ENCODE data around the gene EPHA10.

Gene EPHA10

DNA sequence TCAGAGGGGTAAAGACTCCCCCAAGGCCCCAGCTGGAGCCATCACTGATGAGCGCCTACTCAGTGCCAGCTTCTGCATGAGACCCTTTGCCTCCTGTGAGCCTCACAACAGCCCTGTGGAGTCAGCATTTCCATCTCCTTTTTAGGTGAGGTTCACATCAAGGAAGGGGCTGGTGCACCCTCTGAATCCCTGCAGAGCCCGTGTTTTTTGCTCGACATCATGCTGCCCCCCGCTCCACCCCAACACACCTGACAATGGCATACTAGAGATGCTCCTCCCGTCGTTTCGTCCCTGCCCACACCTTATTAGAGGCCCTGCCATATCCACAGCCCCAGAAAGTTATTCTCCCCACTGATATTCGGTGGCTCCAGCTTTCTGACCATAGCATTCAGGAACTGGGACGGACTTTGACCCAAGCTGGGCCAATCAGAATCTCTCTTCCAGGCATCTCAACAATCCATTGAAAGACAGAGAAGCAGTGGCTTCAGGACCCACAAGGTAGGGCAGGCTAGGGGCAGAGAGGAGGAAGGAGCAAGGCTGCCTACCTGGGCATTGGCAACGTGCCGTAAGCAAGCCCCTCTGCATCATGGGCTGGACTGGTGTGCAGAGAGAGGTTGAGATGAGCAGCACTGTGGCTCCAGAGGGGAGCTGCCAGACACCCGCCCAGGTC, 32.7 kb downstream of the EPHA10 start:
- no peak for DNase-seq

- no peak for DNase-seq
Observed at GRCh38 chr1:37731312-37732019, 33.5 kb downstream of the EPHA10 start.

GRCh38 chr1:37730376-37730775, 34.5 kb downstream of the EPHA10 start:
- no peak for DNase-seq

DNA sequence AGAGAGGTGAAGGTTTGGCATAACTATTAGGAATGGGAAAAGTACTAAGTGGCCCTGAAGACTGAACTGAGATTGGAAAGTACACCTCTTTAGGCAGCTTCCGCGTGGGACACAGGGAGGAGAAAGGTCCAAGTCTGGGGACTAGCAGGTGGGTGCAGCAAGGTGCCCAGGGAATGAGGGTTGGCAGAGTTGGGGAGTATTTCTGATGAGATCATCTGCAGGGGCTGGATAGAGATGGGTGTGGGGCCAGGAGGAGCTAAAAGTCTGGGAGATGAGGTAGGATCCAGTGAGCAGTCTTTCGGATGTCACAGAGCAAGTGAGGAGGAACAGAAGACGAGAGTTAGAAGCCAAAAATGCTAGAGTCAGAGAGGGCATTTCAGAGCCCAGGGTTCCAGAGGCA, 36.5 kb downstream of the EPHA10 start:
- no peak for DNase-seq

- no peak for DNase-seq
Observed at GRCh38 chr1:37726751-37727585, 38.0 kb downstream of the EPHA10 start.

GRCh38 chr1:37725851-37726613, 38.9 kb downstream of the EPHA10 start:
- DNase-seq = no peak

DNA sequence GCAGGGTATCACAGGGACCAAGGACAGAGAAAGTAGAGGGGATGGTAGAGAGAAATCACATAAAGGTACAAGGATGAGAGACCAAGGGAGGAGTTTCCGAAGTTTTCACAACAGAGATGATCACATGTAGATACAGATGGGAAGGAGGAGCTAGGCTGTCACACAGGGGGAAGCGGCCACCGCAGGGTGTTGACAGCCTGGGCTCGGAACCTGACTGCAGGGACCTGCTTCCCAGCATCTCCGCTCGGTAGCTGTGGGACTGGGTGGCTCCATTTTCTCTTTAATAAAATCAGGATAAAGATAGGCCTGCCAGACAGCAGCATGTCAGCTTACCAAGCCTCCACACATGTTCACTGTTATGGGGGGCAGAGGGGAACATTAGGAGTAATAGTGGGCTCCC, 40.3 kb downstream of the EPHA10 start:
- DNase-seq = no peak

DNA sequence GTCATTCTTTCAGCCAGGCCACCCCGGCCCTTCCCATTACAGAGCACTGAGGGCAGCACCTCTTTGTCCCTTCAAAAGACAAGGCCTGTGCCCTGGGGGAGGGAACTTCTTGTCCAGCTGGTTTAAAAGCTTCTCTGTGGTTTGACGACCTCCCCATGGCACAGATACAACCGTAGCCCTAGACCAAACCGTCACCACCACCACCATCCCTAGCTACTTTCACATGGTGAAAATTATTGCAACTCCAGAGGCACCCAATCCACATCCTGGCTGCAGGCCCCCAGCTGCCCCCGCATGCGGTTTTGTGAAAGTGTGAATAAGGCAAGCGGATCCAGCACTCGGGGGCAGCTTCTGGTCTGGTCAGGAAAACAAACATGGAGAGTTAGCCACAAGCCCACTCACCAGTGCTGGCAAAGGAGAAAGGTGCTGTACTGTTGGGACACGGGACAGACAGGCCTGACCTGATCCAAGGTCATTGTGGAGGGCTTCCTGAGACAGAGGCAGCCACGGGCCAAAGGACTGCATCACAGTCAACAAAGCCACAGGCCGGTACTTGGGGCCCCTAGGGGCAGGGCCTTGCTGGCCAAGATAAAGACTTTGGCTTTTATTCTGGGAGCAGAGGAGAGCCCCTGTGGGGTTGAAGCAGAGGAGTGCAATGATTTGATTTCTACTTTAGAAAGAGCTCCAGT, 41.4 kb downstream of the EPHA10 start:
- DNase-seq = no peak

GRCh38 chr1:37723072-37723389, 41.9 kb downstream of the EPHA10 start:
- DNase-seq = no peak

- DNase-seq = no peak
Observed at GRCh38 chr1:37722181-37723071, 42.5 kb downstream of the EPHA10 start.

DNA sequence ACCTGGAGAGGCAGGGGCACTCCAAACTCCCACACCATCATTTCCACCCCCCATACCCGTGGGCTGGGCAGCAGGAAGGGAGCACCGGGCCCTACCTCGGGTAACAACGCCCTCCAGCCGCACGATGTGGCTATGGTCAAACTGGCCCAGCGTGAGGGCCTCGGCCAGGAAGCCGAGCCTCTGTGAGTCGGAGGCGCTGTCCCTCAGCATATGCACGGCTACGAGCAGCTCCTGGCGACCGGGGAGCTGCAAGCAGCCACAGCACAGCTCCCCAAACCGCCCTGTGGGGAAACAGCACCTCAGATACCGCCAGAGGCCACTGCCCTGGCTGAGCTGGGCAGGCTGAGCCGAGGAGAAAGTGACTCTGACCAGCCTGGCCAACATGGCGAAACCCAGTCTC, 43.4 kb downstream of the EPHA10 start:
- no peak for DNase-seq

DNA sequence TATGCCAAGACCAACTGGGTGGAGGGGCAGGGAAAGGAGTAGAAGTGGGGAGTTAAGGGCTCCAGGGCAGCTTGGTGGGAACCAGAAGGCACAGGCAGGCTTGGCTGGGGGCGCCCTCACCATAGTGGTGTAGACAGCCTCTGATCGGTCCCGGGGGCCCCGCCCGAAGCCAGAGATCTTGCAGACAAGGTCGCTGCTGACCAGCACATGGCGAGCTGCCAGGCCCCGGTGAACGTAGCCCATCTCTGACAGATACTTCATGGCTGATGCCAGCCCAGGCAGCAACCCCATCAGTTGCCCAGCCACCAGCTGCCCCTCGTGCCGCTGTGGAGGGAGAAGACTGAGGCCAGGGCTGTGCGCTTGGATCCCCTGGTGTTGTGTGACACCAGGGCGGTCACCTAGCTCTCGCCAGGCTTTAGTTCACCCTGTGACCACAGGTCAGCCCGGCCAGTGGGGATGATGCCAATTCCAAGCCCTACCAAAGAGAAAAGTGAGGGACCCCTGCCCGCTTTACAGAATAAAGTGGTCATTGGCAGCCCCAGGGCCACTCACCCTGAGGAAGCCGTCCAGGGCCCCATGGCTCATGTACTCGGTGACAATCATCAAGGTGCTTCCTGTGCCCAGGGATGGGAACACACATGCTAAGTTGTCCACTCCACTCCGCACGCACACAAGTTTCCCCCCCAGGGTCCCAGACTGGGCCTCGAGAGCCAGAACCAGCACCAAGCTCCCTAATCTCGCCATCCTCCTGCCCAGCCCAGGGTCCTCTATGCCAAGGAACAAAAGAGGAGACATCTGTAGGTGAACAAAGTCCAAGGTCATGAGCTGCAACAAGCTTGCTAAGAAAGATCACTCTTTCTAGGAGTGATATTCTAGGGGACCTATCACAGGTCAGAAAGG, 44.4 kb downstream of the EPHA10 start:
- no peak for DNase-seq

GRCh38 chr1:37719572-37720195, 45.2 kb downstream of the EPHA10 start:
- no peak for DNase-seq

DNA sequence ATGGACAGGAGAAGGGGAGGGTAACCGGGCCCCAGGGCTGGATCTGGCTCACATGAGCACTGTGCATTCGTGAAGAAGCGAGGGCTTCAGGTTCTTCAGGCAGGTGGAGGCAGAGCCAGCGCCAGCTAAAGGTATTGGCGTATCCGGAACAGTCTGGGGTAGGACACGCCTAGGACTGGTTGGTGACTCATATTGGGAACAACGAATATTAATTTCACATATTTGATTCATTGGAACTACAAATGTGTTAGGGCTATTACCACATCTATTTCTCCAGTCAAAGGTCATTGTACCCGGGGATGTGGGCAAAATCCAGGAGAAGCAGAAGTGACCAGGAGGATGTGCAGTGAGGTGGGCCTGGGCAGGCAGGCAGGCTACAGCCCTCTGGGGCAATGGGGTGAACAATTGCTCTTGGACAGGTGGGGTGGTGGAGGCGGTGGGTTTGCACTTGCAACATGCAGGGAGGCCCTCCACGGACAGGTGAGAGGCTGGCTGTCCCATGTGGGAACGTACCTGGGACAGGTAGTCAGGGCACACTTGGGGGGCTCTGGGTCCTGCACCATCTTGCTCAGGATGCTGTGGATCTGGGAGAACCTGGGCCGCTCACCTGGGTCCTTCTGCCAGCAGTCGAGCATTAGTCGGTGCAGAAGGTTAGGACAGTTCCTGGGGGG, 45.9 kb downstream of the EPHA10 start:
- no peak for DNase-seq

DNA sequence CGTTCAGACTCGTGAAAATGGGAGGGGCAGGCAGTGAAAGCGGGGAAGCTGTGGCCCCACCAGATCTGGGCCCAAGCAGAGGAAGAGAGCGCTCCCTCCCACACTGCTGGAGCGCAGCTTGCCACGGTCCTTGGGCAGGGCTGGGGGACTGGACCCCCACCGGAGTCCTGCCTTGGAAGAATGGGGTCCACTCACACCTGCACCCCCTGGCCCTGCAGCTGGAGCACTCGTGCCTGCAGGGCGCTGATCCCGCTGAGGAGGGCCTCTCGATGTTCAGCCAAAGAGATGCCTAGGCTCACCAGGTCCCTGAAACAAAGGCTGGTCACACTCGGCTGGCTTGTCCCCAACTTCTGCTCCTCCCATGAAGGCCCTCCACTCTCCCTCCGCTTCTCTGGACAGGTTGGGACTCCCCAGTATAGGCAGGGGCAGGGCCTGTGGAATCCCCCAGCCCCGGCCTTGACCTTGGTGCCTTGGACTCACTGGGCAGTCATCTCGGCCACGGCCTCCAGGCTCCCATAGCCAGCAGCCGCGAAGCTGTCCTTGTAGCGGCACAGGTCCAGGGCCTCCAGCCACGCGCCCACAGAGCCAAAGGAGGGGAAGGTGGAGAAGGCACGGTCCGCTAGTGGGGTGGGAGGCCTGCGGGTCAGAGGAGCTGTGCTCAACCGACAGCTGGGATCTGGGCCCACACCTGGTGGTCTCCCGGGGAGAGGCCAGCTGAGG, 46.6 kb downstream of the EPHA10 start:
- DNase-seq = no peak

GRCh38 chr1:37717631-37718030, 47.3 kb downstream of the EPHA10 start:
- no peak for DNase-seq

GRCh38 chr1:37716321-37716720, 48.6 kb downstream of the EPHA10 start:
- DNase-seq = no peak

DNA sequence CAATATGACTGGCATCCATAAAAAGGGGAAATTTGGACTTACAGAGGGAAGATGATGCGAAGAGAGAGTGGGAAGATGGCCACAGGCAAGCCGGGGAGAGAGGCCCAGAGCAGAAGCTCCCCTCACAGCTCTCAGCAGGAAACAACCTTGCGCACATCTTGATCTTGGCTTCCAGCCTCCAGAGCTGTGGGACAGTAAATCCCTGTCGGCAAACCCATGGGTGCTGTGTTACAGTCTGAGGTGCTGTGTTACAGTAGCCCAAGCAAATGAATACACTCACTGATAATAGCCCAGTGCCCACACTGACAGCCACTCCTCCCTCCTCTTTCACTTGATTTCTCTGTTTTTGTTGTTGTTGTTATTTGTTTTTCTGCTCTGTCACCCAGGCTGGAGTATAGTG, 50.2 kb downstream of the EPHA10 start:
- no peak for DNase-seq

- DNase-seq = no peak
Observed at GRCh38 chr1:37714226-37714625, 50.7 kb downstream of the EPHA10 start.

Data from activated CD4-positive, alpha-beta T cell treated with anti-CD3 and anti-CD28 coated beads, Interleukin-2, amount 50 U/mL, for 16 hours (primary cell).